GM23338 (cell line): ENCODE data around the gene FOXO3. TPM values are rescaled to one million over a fixed set of nuclear protein-coding genes. Genes with fewer than 3 reads are reported as not detected.
A peak's percentile ranks its signal among the peaks of the same experiment; 100 is the strongest.

Experiments
- ATAC-seq: fragments of 200-7000 bp; cut with Tn5 transposase; 3 replicates; pipeline ENCODE4 v1.9.1; 2020
- DNase-seq: peaks from one replicate; pipeline ENCODE4 v3.0.0-alpha.2; 2015; ENCODE audit warnings: low spot score
- H2AFZ ChIP-seq: fragments of 200-600 bp; sonication (generic); 2 replicates; pipeline ENCODE4 v1.8.0; 2016; ENCODE audit warnings: antibody characterized with exemption, mild to moderate bottlenecking, moderate library complexity
- H3F3A ChIP-seq: fragments of 200-600 bp; sonication (generic); replicated peaks from 2 replicates; pipeline ENCODE4 v1.8.0; 2017; ENCODE audit warnings: antibody characterized with exemption, mixed run types, low read depth
- H3K27ac ChIP-seq: fragments of 200-600 bp; sonication (generic); 2 replicates; pipeline ENCODE4 v1.6.1; 2016; ENCODE audit warnings: low read depth
- H3K27me3 ChIP-seq: fragments of 200-600 bp; sonication (generic); 2 replicates; pipeline ENCODE4 v1.8.0; 2016; ENCODE audit warnings: mild to moderate bottlenecking, mixed run types, moderate library complexity; ENCODE audit not compliant: insufficient read depth
- H3K36me3 ChIP-seq: fragments of 200-600 bp; sonication (generic); 2 replicates; pipeline ENCODE4 v1.8.0; 2016; ENCODE audit warnings: mild to moderate bottlenecking; ENCODE audit not compliant: insufficient read depth
- H3K4me1 ChIP-seq: fragments of 200-600 bp; sonication (generic); 2 replicates; pipeline ENCODE4 v1.8.0; 2016; ENCODE audit warnings: mild to moderate bottlenecking, moderate library complexity; ENCODE audit not compliant: insufficient read depth
- H3K4me2 ChIP-seq: fragments of 200-600 bp; sonication (generic); 2 replicates; pipeline ENCODE4 v1.7.1; 2017; ENCODE audit warnings: mixed run types
- H3K4me3 ChIP-seq: fragments of 200-600 bp; sonication (generic); 2 replicates; pipeline ENCODE4 v1.6.1; 2016; ENCODE audit warnings: mixed run types
- H3K79me2 ChIP-seq: fragments of 200-600 bp; sonication (generic); replicated peaks from 2 replicates; pipeline ENCODE4 v1.8.0; 2017; ENCODE audit warnings: mild to moderate bottlenecking; ENCODE audit not compliant: insufficient read depth
- H3K9me2 ChIP-seq: fragments of 200-600 bp; sonication (generic); 2 replicates; pipeline ENCODE4 v1.8.0; 2017; ENCODE audit not compliant: insufficient read depth
- H4K20me1 ChIP-seq: fragments of 200-600 bp; sonication (generic); replicated peaks from 2 replicates; pipeline ENCODE4 v1.8.0; 2017; ENCODE audit warnings: mild to moderate bottlenecking; ENCODE audit not compliant: insufficient read depth
- H3K27ac Mint-ChIP-seq: 2 replicates; pipeline ENCODE4 v1.8.0; 2020; ENCODE audit warnings: inconsistent platforms, mild to moderate bottlenecking, moderate library complexity, mixed read lengths
- H3K27me3 Mint-ChIP-seq: 3 replicates; pipeline ENCODE4 v1.8.0; 2022; ENCODE audit warnings: low read depth, mild to moderate bottlenecking, moderate library complexity, mixed read lengths, inconsistent platforms; ENCODE audit not compliant: insufficient read depth, poor library complexity
- H3K36me3 Mint-ChIP-seq: 3 replicates; pipeline ENCODE4 v1.8.0; 2021; ENCODE audit warnings: low read depth, mild to moderate bottlenecking, inconsistent platforms, moderate library complexity, mixed read lengths
- H3K4me1 Mint-ChIP-seq: 3 replicates; pipeline ENCODE4 v1.8.0; 2020; ENCODE audit warnings: mild to moderate bottlenecking, inconsistent platforms, mixed read lengths
- H3K4me3 Mint-ChIP-seq: 3 replicates; pipeline ENCODE4 v1.8.0; 2021; ENCODE audit warnings: moderate library complexity, mild to moderate bottlenecking, inconsistent platforms, mixed read lengths
- H3K9me3 Mint-ChIP-seq: 3 replicates; pipeline ENCODE4 v1.8.0; 2020; ENCODE audit warnings: moderate library complexity, mild to moderate bottlenecking, inconsistent platforms, mixed read lengths
- EZH2 ChIP-seq: fragments of 200-600 bp; sonication (generic); IDR thresholded peaks from one replicate; pipeline ENCODE4 v1.8.0; 2017; ENCODE audit warnings: antibody characterized with exemption, mild to moderate bottlenecking, low read depth; ENCODE audit not compliant: unreplicated experiment
- EZH2phosphoT487 ChIP-seq: fragments of 200-600 bp; sonication (generic); IDR thresholded peaks from one replicate; pipeline ENCODE4 v1.8.1; 2018; ENCODE audit warnings: antibody characterized with exemption; ENCODE audit not compliant: unreplicated experiment
- JUNB ChIP-seq: IDR thresholded peaks from one replicate; pipeline ENCODE4 v1.6.1; 2016; ENCODE audit warnings: antibody characterized with exemption; ENCODE audit not compliant: unreplicated experiment
- ZNF114 ChIP-seq: fragments of 250-450 bp; sonication (Bioruptor Pico); IDR thresholded peaks from 2 replicates; pipeline ENCODE4 v1.5.0; 2020; ENCODE audit warnings: mild to moderate bottlenecking, moderate library complexity
- ZNF331 ChIP-seq: fragments of 250-450 bp; sonication (Bioruptor Pico); IDR thresholded peaks from 2 replicates; pipeline ENCODE4 v1.5.0; 2020; ENCODE audit warnings: low read depth, mild to moderate bottlenecking, moderate library complexity
- polyA plus RNA-seq: library from polyadenylated mRNA; unstranded; fragments of >200 nt; fragmentation: Nextera tagmentation; extraction: Ambion mirVana; gene quantifications from 2 replicates; pipeline ENCODE4 v1.2.1, GENCODE V29; 2016
- total RNA-seq: library from RNA; depleted of rRNA; stranded (reverse); fragments of >200 nt; shearing (Covaris generic); gene quantifications from 2 replicates; pipeline ENCODE4 v1.2.3, GENCODE V29; 2014
- TF ChIP-seq, protein P1 (sequence below): fragments of 250-450 bp; sonication (Bioruptor Pico); IDR thresholded peaks from 2 replicates; pipeline ENCODE4 v1.5.0; 2020; ENCODE audit warnings: mild to moderate bottlenecking, moderate library complexity
- TF ChIP-seq, protein P2 (sequence below): IDR thresholded peaks from 2 replicates; pipeline ENCODE4 v1.6.1; 2016; ENCODE audit warnings: antibody characterized with exemption
- TF ChIP-seq, protein P3 (sequence below): IDR thresholded peaks from one replicate; pipeline ENCODE4 v1.6.1; 2018; ENCODE audit warnings: antibody characterized with exemption; ENCODE audit not compliant: unreplicated experiment
- TF ChIP-seq, protein P4 (sequence below), 2 experiments: fragments of 200-600 bp in 1 of 2; sonication (generic) in 1 of 2; conservative IDR thresholded peaks; 2 replicates each; pipeline versions ENCODE4 v1.5.1 to v1.6.1; 2016 to 2017; ENCODE audit warnings: antibody characterized with exemption in 2 of 2, low read depth in 2 of 2, mild to moderate bottlenecking in 2 of 2, moderate library complexity in 1 of 2

FOXO3 gene
- total and polyA plus RNA-seq, 2 experiments from 2014 or later: 9.8 to 20.2 TPM

DNA sequence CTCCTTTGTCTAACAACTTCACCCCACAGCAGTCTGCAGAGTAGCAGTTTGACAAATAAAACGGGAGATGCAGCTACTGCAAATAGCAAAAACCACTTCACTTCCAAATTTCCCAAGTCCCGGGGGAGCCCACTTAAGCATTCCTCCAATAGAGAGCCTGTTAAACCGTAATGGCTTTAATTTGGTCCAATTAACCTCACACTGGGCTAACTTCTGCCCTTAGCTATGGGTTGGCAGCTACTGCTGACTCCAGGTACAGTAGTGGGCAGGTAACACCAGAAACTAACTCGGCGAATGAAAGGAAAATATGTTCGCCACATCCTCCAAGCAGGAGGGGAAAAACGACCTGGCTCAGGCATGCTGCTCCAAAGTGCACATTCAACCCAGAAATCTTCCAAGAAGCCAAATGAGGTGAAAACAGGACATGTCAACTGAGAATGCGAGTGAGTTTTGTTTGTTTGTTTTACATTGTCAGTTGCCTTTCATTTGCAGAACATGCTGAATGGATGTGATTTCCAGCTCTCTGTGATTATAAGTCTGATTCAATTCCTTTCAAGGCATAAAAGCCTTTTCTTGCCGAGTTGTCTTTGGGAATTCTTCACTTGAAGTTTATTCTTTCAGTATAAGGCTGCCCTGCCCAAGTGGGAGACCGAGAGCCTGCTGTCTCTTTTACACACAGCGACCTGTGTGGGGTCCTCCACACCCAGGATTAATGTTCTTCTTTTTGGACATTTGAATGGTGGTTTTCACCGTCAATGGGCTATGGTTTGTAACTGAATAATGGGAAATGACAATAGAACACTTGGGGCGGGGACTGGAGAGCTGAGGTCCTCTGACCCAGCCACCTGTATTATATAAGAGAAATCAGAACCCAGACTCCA lies 170.2 kb downstream of the FOXO3 start (continued):
- TF ChIP-seq, protein P1, sequence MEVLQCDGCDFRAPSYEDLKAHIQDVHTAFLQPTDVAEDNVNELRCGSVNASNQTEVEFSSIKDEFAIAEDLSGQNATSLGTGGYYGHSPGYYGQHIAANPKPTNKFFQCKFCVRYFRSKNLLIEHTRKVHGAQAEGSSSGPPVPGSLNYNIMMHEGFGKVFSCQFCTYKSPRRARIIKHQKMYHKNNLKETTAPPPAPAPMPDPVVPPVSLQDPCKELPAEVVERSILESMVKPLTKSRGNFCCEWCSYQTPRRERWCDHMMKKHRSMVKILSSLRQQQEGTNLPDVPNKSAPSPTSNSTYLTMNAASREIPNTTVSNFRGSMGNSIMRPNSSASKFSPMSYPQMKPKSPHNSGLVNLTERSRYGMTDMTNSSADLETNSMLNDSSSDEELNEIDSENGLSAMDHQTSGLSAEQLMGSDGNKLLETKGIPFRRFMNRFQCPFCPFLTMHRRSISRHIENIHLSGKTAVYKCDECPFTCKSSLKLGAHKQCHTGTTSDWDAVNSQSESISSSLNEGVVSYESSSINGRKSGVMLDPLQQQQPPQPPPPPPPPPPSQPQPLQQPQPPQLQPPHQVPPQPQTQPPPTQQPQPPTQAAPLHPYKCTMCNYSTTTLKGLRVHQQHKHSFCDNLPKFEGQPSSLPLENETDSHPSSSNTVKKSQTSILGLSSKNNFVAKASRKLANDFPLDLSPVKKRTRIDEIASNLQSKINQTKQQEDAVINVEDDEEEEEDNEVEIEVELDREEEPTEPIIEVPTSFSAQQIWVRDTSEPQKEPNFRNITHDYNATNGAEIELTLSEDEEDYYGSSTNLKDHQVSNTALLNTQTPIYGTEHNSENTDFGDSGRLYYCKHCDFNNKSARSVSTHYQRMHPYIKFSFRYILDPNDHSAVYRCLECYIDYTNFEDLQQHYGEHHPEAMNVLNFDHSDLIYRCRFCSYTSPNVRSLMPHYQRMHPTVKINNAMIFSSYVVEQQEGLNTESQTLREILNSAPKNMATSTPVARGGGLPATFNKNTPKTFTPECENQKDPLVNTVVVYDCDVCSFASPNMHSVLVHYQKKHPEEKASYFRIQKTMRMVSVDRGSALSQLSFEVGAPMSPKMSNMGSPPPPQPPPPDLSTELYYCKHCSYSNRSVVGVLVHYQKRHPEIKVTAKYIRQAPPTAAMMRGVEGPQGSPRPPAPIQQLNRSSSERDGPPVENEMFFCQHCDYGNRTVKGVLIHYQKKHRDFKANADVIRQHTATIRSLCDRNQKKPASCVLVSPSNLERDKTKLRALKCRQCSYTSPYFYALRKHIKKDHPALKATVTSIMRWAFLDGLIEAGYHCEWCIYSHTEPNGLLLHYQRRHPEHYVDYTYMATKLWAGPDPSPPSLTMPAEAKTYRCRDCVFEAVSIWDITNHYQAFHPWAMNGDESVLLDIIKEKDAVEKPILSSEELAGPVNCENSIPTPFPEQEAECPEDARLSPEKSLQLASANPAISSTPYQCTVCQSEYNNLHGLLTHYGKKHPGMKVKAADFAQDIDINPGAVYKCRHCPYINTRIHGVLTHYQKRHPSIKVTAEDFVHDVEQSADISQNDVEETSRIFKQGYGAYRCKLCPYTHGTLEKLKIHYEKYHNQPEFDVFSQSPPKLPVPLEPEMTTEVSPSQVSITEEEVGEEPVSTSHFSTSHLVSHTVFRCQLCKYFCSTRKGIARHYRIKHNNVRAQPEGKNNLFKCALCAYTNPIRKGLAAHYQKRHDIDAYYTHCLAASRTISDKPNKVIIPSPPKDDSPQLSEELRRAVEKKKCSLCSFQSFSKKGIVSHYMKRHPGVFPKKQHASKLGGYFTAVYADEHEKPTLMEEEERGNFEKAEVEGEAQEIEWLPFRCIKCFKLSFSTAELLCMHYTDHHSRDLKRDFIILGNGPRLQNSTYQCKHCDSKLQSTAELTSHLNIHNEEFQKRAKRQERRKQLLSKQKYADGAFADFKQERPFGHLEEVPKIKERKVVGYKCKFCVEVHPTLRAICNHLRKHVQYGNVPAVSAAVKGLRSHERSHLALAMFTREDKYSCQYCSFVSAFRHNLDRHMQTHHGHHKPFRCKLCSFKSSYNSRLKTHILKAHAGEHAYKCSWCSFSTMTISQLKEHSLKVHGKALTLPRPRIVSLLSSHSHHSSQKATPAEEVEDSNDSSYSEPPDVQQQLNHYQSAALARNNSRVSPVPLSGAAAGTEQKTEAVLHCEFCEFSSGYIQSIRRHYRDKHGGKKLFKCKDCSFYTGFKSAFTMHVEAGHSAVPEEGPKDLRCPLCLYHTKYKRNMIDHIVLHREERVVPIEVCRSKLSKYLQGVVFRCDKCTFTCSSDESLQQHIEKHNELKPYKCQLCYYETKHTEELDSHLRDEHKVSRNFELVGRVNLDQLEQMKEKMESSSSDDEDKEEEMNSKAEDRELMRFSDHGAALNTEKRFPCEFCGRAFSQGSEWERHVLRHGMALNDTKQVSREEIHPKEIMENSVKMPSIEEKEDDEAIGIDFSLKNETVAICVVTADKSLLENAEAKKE: no peak
- TF ChIP-seq, protein P2, sequence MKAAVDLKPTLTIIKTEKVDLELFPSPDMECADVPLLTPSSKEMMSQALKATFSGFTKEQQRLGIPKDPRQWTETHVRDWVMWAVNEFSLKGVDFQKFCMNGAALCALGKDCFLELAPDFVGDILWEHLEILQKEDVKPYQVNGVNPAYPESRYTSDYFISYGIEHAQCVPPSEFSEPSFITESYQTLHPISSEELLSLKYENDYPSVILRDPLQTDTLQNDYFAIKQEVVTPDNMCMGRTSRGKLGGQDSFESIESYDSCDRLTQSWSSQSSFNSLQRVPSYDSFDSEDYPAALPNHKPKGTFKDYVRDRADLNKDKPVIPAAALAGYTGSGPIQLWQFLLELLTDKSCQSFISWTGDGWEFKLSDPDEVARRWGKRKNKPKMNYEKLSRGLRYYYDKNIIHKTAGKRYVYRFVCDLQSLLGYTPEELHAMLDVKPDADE: no peak
- no peak for TF ChIP-seq ZNF114

DNA sequence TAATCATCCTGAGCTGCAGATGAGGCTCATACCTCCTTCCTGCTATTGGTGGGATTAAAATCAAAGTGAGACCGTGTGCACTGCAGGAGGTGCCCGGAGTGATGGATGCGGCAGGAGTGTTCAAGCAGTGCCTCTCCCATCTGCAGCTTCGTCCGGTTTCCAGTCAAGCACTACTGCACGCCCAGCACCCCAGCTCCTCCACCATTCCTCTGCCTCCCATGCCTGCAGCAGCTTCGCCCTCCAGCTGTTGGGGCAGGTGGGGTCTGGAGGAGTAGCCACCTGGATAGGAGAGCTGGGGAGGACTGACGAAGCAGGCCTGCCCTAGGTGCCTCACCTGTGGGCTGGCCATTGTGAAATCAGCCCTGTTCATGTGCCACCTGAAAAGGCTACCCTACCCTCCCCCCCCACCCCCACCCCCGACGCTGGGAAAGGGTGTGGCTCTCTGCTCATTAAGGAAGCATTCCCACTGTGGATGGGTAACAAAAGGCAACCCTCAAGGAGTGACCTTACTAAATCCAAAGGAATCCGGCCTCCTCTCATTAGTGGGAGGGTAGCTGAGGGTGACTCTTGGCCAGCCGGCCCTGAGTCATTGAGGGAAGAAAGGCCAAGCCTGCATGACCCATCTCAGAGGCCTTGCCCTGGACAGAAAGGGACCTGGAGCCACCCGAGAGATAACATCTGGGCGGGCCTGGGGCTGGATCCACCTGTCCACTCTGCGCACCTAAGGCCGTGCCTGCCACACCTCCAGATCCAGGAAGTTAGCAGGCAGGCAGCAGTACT lies 171.6 kb downstream of the FOXO3 start:
- DNase-seq (no peak), ATAC-seq (peak; percentile 6; the same call in 2 of the 3 replicates)
- Histone ChIP-seq H4K20me1 (no peaks in the 10 kb centered on the region), H3K36me3 (no peaks in the 10 kb centered on the region), H3K4me2 (peak overlapping the region; percentile 73), H3K27me3 (peaks cover 20% of the 10 kb centered on the region), H2AFZ (no peak overlapping the region), H3F3A (peaks cover 4% of the 10 kb centered on the region; the same call in 1 of the 2 replicates), H3K4me3 (no peak overlapping the region), H3K9me2 (no peaks in the 10 kb centered on the region), H3K27ac (no peak overlapping the region), H3K4me1 (peaks cover 54% of the 10 kb centered on the region), H3K79me2 (no peaks in the 10 kb centered on the region)
- H3K27ac Mint-ChIP-seq: no peak overlapping the region
- no peaks in the 10 kb centered on the region for H3K9me3 Mint-ChIP-seq
- no peaks in the 10 kb centered on the region for H3K36me3 Mint-ChIP-seq
- no peak overlapping the region for H3K4me3 Mint-ChIP-seq
- H3K4me1 Mint-ChIP-seq: peaks cover 54% of the 10 kb centered on the region
- peaks cover 13% of the 10 kb centered on the region for H3K27me3 Mint-ChIP-seq
- TF ChIP-seq, protein P3, sequence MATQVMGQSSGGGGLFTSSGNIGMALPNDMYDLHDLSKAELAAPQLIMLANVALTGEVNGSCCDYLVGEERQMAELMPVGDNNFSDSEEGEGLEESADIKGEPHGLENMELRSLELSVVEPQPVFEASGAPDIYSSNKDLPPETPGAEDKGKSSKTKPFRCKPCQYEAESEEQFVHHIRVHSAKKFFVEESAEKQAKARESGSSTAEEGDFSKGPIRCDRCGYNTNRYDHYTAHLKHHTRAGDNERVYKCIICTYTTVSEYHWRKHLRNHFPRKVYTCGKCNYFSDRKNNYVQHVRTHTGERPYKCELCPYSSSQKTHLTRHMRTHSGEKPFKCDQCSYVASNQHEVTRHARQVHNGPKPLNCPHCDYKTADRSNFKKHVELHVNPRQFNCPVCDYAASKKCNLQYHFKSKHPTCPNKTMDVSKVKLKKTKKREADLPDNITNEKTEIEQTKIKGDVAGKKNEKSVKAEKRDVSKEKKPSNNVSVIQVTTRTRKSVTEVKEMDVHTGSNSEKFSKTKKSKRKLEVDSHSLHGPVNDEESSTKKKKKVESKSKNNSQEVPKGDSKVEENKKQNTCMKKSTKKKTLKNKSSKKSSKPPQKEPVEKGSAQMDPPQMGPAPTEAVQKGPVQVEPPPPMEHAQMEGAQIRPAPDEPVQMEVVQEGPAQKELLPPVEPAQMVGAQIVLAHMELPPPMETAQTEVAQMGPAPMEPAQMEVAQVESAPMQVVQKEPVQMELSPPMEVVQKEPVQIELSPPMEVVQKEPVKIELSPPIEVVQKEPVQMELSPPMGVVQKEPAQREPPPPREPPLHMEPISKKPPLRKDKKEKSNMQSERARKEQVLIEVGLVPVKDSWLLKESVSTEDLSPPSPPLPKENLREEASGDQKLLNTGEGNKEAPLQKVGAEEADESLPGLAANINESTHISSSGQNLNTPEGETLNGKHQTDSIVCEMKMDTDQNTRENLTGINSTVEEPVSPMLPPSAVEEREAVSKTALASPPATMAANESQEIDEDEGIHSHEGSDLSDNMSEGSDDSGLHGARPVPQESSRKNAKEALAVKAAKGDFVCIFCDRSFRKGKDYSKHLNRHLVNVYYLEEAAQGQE: no peak
- TF ChIP-seq EZH2phosphoT487 (no peak), JUNB (no peak), EZH2 (no peak), ZNF114 (no peak), ZNF331 (no peak)
- TF ChIP-seq, protein P4, sequence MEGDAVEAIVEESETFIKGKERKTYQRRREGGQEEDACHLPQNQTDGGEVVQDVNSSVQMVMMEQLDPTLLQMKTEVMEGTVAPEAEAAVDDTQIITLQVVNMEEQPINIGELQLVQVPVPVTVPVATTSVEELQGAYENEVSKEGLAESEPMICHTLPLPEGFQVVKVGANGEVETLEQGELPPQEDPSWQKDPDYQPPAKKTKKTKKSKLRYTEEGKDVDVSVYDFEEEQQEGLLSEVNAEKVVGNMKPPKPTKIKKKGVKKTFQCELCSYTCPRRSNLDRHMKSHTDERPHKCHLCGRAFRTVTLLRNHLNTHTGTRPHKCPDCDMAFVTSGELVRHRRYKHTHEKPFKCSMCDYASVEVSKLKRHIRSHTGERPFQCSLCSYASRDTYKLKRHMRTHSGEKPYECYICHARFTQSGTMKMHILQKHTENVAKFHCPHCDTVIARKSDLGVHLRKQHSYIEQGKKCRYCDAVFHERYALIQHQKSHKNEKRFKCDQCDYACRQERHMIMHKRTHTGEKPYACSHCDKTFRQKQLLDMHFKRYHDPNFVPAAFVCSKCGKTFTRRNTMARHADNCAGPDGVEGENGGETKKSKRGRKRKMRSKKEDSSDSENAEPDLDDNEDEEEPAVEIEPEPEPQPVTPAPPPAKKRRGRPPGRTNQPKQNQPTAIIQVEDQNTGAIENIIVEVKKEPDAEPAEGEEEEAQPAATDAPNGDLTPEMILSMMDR (conservative IDR thresholded peaks at IDR 0.05; ENCODE audit: low read depth in 2 of 2): no peak
